Upper lobe of right lung (tissue), 1 donor: ENCODE data around the gene LIPF. TPM values are rescaled to one million over a fixed set of nuclear protein-coding genes. Genes with fewer than 3 reads are reported as not detected.

ENCODE experiments used
- ATAC-seq: fragments of 200-7000 bp; cut with Tn5 transposase; one replicate; pipeline ENCODE4 v1.9.1; 2020; ENCODE audit warnings: mild to moderate bottlenecking, moderate library complexity
- DNase-seq: peaks from one replicate; pipeline ENCODE4 v3.0.0-alpha.2; 2020
- H3K27ac ChIP-seq: fragments of 200-600 bp; one replicate; pipeline ENCODE4 v1.8.0; 2022
- H3K27me3 ChIP-seq: fragments of 200-600 bp; one replicate; pipeline ENCODE4 v1.8.0; 2022; ENCODE audit warnings: mild to moderate bottlenecking
- H3K36me3 ChIP-seq: fragments of 200-600 bp; one replicate; pipeline ENCODE4 v1.8.0; 2022
- H3K4me1 ChIP-seq: fragments of 200-600 bp; one replicate; pipeline ENCODE4 v1.8.0; 2022
- H3K4me3 ChIP-seq: fragments of 200-600 bp; one replicate; pipeline ENCODE4 v1.8.0; 2022; ENCODE audit warnings: mild to moderate bottlenecking
- H3K9me3 ChIP-seq: fragments of 200-600 bp; one replicate; pipeline ENCODE4 v1.8.0; 2022
- intact Hi-C: fragments of 100-400 bp; cut with DNase I; formaldehyde crosslinking; loops from one replicate; pipeline ENCODE4 v1.11.0; 2022
- total RNA-seq: library from RNA; stranded (reverse); fragmentation: NEBNext Ultra II Directional; extraction: Animal tissue kit (Norgen Biotek cat#: 25700); gene quantifications from one replicate; pipeline ENCODE4 v1.2.1, GENCODE V29; 2021
- TF ChIP-seq, protein P1 (sequence below): fragments of 200-600 bp; IDR thresholded peaks from one replicate; pipeline ENCODE4 v1.8.0; 2022; ENCODE audit warnings: antibody characterized with exemption
- donor health status: DM: no; HTN: yes; CAD: no; lungs with severe emphysema.

LIPF gene
- total RNA-seq, 1 donor from 2014 or later: not detected

DNA sequence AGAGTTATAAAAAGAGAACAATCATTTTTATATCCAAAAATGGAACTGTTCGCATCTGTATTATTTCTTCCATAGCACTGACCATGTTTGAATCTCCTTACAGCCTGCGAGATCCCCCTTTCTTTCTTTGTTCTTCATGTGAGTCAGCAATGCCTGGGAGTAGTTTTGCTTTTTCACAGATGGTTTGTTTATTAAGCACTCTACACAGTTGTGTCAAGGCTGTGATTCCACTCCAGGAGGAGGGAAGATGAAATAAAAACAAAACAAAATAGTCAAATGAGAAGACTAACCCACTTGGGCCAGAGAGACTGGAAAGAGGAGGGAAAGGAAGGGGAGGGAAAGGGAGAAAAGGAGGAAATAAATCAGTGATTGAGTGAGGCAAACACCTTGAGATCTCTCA, 7.8 kb downstream of the LIPF start:
- DNase-seq: no peak
- Histone ChIP-seq H3K27ac (no peak overlapping the region), H3K9me3 (no peaks in the 10 kb centered on the region), H3K27me3 (no peaks in the 10 kb centered on the region), H3K4me3 (no peak overlapping the region), H3K36me3 (no peaks in the 10 kb centered on the region), H3K4me1 (no peaks in the 10 kb centered on the region)
- TF ChIP-seq, protein P1, sequence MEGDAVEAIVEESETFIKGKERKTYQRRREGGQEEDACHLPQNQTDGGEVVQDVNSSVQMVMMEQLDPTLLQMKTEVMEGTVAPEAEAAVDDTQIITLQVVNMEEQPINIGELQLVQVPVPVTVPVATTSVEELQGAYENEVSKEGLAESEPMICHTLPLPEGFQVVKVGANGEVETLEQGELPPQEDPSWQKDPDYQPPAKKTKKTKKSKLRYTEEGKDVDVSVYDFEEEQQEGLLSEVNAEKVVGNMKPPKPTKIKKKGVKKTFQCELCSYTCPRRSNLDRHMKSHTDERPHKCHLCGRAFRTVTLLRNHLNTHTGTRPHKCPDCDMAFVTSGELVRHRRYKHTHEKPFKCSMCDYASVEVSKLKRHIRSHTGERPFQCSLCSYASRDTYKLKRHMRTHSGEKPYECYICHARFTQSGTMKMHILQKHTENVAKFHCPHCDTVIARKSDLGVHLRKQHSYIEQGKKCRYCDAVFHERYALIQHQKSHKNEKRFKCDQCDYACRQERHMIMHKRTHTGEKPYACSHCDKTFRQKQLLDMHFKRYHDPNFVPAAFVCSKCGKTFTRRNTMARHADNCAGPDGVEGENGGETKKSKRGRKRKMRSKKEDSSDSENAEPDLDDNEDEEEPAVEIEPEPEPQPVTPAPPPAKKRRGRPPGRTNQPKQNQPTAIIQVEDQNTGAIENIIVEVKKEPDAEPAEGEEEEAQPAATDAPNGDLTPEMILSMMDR: no peak
- intact Hi-C loops: no loop called here
- no peak for ATAC-seq

DNA sequence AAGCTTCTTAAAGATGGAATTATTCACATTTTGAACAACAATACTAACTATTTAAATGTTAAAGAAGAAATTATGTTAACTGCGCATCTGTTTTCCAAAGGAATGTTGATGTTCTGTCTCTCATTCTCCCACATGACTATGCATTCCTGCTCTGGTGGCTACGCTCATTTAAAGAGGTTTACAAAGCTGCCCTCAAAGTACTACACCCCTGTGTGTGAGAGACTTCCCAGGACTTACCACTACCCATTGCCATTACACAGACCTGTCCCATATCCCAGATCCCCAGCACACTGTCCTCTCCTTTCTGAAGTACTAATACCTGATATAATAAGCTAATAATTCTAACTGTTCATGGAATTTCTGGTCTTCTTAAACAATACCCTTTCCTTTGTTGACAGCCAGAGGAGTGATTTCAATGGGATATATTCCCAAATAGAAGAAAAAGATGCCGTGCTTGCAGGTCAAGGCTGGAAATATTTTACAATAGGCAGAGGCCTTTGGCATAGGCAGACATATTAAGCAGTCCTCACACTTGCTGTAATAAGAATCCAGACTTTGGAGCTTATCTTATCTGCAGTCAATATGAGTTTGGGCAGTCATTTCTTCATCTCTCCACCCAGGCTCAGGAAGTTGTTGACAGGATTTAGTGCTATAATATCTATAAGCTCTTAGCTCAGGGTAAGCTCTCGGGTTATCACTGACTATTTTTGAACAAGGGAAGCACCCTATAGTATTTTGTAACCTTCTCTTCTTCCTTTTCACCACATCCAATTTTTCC, 12.2 kb downstream of the LIPF start:
- no peaks in the 10 kb centered on the region for H3K27me3 ChIP-seq
- no peak overlapping the region for H3K4me3 ChIP-seq
- DNase-seq: no peak
- no peaks in the 10 kb centered on the region for H3K4me1 ChIP-seq
- no peaks in the 10 kb centered on the region for H3K36me3 ChIP-seq
- H3K27ac ChIP-seq: no peak overlapping the region
- intact Hi-C loops: no loop called here
- TF ChIP-seq, protein P1: no peak
- ATAC-seq: no peak
- no peaks in the 10 kb centered on the region for H3K9me3 ChIP-seq

DNA sequence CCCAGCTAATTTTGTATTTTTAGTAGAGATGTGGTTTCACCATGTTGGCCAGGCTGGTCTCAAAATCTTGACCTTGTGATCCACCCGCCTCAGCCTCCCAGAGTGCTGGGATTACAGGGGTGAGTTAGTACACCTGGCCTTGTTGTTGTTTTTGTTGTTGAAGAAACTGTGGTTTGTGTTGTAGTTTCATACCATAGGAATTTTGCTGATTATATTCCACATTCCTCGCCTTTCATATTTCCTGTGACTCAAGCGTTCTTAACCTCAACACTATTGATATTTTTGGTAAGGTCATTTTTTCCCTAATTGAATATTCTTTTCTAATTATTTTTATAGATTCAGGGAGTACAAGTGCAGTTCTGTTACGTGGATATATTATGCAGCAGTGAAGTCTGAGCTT, 16.7 kb downstream of the LIPF start:
- TF ChIP-seq, protein P1: no peak
- Histone ChIP-seq H3K27me3 (no peaks in the 10 kb centered on the region), H3K9me3 (no peaks in the 10 kb centered on the region), H3K4me3 (no peak overlapping the region), H3K36me3 (no peaks in the 10 kb centered on the region), H3K4me1 (no peaks in the 10 kb centered on the region), H3K27ac (no peak overlapping the region)
- intact Hi-C loops: no loop called here
- DNase-seq: no peak
- ATAC-seq: no peak

DNA sequence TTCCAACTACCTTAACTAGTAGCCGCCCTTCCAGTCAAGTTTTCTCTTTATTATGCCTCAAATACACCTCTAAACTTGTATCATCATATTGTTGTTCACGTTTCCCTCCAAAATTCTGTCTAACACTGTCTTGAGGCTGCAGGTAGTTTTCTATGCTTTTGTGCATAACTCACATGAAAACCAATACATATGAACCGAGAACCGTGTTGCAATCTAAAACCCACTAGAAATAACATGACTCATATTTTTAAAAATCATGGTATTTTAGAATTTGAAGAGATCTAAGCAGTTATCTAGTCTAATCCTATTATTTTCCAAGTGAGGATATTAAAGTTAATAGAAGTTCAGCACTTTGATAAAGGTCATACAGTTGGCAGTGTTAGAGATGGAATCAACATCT, 18.2 kb downstream of the LIPF start:
- no peak overlapping the region for H3K4me3 ChIP-seq
- no peaks in the 10 kb centered on the region for H3K27me3 ChIP-seq
- DNase-seq (no peak), ATAC-seq (no peak)
- H3K27ac ChIP-seq: no peak overlapping the region
- TF ChIP-seq, protein P1: no peak
- H3K4me1 ChIP-seq: no peaks in the 10 kb centered on the region
- no peaks in the 10 kb centered on the region for H3K9me3 ChIP-seq
- intact Hi-C loops: no loop called here
- no peaks in the 10 kb centered on the region for H3K36me3 ChIP-seq

DNA sequence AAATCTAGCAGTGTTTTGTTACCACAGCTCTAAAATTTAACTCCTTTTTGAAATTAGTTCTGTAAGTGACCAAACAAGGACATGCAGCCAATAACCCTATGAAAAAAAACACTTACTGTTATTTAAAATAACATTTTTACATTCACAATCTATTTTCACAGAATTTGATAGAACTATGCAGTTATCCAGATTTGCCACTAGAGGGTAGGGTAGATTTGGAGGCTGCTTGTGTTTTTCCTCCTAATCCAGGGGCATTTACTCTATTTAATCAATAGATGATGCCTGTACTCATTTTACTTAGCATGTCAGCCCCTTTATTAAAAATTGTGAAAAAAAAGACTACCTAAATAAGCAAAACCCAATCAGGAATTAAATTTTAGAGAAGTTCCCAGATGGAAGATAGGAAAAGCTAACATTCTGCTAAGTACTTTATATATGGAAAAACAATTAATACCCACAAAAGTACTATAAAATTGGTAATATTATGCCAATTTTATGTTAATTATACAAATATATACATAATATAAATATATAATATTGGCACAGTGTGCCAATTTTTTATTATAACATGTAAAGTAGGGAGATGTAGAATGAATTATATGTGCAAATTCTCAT, 23.7 kb downstream of the LIPF start:
- no peaks in the 10 kb centered on the region for H3K4me1 ChIP-seq
- no peaks in the 10 kb centered on the region for H3K27me3 ChIP-seq
- DNase-seq (no peak), ATAC-seq (peak; percentile 52)
- no peaks in the 10 kb centered on the region for H3K9me3 ChIP-seq
- intact Hi-C loops: no loop called here
- H3K36me3 ChIP-seq: no peaks in the 10 kb centered on the region
- H3K4me3 ChIP-seq: no peak overlapping the region
- TF ChIP-seq, protein P1: peak; percentile 77
- no peak overlapping the region for H3K27ac ChIP-seq
